ENCODE measurements around the gene SYT5.
"Not testable (repeated sequence)": the region's sequence is repeated elsewhere in the genome, so short reads cannot be mapped to it uniquely, and the experiment has no call there.

SYT5 gene

DNA sequence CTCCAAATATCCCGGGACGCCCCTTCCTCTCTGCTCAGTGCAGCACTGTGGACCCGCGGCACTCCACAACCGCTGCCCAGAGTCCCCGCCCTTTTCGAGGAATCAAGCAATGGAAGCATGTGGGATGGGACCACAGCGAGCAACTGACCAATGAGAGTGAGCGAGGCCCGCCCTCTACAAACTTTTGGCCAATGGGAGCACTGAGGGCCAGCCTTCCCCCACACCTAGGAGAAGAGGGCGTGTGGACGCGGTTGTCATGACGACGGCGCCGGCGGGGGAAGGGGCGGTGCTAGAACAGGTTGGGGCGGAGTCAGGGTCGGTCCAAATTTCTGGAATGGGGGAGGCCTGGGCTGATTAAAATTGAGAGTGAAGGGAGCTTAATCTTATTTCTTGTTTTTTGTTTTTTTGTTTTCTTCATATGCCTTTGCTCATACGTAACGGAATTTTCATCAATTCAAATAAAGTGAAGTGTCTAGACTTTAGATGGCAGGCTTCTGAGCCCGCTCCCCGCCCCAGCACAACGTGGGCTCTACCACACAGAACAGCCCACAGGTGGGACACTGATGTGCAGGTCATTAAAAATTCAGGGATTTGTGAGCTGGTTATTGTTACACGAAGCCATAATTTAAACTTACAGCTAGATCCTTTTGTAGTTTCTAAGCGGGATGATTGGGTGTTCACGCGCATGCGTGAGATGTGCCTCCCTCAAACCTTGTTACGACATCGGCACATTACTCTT, 13.4 kb downstream of the SYT5 start, which contains the start of gene DNAAF3:
DNAAF3 (minus strand) TSS at position 84 of the 739 bp plus-strand sequence. CDS start 200 bp downstream, outside the sequence.
- peak; percentile 96 for DNase-seq

- DNase-seq = peak; percentile 26
These were observed 14.0 kb downstream of the SYT5 start for GRCh38 chr19:55165952-55166529.

GRCh38 chr19:55161571-55162322, 18.3 kb downstream of the SYT5 start:
- no peak for DNase-seq

GRCh38 chr19:55160986-55161365, 19.1 kb downstream of the SYT5 start:
- no peak for DNase-seq

GRCh38 chr19:55160128-55160985, 19.7 kb downstream of the SYT5 start:
- peak; percentile 87 for DNase-seq

- peak; percentile 49 for DNase-seq
These were observed 21.0 kb downstream of the SYT5 start for GRCh38 chr19:55158848-55159749.

GRCh38 chr19:55158423-55158822, 21.7 kb downstream of the SYT5 start:
- no peak for DNase-seq

DNA sequence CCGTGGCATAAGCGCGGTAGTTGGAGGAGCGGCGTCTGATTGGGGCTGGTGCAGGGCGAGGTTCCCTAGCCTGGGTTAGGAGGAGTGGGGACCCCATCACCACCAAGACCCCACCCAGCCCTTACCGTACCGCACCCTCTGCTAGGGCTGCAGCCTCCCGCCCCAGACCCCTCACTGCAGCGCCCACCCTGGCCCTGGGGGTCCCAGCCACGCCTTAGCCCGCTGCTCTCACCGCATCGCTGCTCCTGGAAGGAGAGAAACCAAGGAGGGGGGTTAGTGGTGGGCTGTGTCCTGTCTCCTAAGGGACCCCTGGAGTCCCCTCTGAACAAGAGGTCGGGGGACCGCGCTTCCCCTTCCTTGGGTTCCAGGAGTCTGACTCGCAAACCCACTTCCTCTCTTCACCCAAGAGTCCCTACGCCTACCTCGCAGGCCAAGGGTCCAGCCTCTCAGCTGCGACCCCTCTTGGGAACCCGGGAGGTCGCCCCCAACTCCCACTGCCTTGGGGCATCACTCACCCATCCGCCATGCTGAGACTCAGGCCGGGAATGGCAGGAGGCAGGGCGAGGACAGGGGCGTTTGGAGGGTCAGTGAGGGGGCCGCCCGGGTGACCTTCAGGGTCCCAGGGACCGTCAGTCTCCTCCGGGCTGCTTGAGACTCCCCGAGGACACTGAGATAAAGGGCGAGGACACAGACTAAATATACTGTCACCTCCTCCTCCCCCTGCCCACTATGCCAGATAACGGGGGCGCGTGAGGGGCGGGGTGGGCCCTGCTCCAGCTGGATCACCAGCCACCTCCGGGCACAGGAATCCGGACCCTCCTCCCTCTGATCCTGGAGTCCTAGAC, 22.8 kb downstream of the SYT5 start, which contains the start of gene TNNI3:
TNNI3 (minus strand) TSS at position 669 of the 845 bp plus-strand sequence; CDS start at position 526, 143 bp downstream.
- DNase-seq = no peak

DNA sequence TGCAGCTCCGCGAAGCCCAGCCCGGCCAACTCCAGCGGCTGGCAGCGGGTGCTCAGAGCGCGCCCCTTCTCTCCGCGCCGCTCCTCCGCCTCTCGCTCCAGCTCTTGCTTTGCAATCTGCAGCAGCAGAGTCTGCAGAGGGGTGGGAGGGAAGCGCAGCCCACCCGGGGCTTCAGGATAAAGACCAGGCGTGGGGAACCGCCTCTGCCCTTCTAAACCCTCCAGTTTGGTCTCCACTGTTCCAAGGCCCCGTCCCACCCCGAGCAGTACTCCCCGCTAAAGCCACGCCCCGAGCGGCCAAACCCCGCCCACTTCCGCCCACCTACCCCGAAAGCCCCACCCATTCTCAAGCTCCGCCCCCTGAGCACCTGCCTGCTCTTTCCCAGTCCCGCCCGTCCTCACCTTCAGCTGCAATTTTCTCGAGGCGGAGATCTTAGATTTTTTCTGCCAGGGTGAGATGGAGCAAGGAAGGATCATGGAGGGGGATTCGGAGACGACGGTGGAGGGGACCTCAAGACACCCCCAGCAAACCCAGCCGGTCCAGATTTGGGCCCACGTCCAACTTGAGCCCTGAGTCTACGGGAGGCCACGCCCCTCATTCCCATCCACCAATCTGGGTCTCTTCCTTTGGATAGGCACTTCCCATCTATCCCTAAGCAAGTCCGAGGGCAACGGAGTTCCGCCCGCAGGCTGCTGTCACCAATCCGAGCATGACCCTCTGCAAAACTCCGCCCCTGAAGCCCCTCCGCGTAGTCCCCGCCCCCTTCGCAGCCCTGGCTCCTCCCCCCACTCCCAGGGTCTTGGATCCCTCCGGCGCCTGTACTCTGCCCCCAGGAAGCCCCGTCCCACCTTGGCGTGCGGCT, 23.7 kb downstream of the SYT5 start:
- peak; percentile 46 for DNase-seq

GRCh38 chr19:55155784-55156183, 24.3 kb downstream of the SYT5 start:
- DNase-seq = not testable (repeated sequence)

DNA sequence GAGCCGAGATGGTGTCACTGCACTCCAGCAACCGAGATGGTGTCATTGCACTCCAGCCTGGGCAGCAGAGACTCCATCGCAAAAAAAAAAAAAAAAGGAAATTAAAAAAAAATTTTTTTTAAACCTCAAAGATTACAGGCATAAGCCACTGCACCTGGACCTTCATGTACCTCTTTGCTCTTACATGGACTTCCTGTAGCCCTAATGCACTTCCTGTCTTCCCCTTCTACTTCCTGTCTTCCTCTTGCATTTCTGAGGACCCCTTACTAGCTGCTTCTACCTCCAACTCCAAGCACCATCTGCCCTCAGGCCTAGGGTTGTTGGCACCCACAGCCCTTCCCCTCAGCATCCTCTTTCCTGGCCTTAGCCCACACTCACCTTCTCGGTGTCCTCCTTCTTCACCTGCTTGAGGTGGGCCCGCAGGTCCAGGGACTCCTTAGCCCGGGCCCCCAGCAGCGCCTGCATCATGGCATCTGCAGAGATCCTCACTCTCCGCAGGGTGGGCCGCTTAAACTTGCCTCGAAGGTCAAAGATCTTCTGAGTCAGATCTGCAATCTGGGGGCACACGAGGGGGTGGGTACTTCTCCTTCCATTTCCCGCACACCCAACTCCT, 26.3 kb downstream of the SYT5 start:
- no peak for DNase-seq

DNA sequence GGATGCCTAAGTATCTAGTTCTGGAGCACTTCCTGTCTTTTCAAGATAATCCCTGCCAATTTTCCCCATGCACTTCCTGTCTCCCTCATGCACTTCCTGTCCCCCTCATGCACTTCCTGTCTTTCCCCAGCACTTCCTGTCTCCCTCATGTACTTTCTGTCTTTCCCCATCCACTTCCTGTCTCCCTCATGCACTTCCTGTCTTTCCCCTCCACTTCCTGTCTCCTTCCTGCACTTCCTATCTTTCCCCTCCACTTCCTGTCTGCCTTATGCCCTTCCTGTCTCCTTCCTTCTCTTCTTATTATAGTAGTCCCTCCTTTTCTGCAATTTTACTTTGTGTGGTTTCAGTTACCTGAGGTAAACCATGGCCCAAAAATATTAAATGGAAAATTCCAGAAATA, 28.1 kb downstream of the SYT5 start:
- peak; percentile 44 for DNase-seq

- DNase-seq = no peak
These were observed 30.7 kb downstream of the SYT5 start, which contains the start of gene TNNT1 for GRCh38 chr19:55149078-55150003. Gene TNNT1 (minus strand): TSS chr19:55149206. CDS start chr19:55147157, 2,049 bp downstream.

GRCh38 chr19:55147545-55148251, 32.4 kb downstream of the SYT5 start:
- no peak for DNase-seq

GRCh38 chr19:55146705-55147273, 33.3 kb downstream of the SYT5 start:
- peak; percentile 16 for DNase-seq

DNA sequence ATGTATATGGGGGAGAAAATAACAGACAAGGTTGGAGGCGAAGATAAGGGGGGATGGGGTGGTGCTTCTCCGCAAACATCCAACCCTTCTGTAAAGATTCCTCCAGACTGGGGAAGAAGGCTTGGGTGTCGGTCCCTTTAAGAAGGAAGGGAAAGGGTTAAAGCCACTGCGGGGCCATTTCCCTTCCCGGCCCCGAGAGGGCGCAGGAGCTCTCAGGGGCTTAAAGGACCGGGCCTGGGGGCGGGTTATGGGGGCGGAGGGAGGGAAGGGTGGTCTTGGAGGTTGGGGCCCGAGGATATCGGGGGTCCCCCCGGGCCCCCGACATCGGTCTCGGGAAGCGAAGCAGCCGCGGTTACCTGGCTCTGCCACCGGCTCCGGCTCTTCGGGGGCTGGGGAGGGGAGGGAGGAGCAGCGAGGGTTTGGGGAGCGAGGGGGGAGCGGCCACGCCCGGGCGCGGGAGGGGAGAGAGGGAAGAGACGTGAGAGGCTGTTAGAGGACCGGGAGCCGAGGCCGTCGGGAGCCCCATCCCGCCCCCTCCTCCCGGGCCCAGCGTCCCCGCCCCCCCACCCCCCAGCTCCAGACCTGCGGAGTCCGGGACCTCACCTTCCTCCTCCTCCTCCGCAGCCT, 33.9 kb downstream of the SYT5 start:
- no peak for DNase-seq

Data from HCEC 1CT (cell line).